ENCODE data around the gene USP10. TPM values are rescaled to one million over a fixed set of nuclear protein-coding genes. Genes with fewer than 3 reads are reported as not detected.
"Not testable (repeated sequence)": the region's sequence is repeated elsewhere in the genome, so short reads cannot be mapped to it uniquely, and the experiment has no call there.

Gene USP10
- total and polyA plus RNA-seq, 2 donors (not counting 1 experiment from before 2014, with no cell fraction given): 48.6 to 59.1 TPM

DNA sequence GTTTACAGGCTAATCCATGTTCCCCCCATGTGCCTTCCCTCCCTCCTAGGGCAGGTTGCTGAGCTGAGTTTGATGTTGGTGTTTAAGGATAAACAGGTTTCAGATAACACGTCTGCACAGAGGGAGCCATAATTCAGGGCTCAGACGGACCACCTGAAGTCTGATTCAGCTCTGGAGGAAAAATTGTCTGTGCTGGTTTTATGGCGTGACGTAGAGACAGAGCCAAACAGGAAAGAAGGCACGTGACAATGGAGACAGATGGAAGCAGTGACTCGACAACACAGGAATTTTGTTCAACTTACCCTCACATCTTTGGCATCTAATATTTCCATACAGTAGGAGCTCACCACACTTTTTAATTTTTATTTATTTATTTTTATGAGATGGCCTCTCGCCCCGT is 10.7 kb upstream of the USP10 start:
- Histone ChIP-seq H3K27me3 (ENCODE audit: control insufficient read depth, insufficient read depth, low read length) (no peaks in the 10 kb centered on the region), H3K9me3 (ENCODE audit: control insufficient read depth, insufficient read depth, low read depth, low read length) (no peaks in the 10 kb centered on the region), H3K4me2 (ENCODE audit: extremely low read depth, insufficient read depth, low read length) (no peak overlapping the region), H3K4me3 (replicated peaks in 1 of 4; ENCODE audit: control extremely low read depth in 1 of 4, insufficient read depth in 1 of 4, low read depth in 3 of 4, low read length in 4 of 4) (no peak overlapping the region), H3K9ac (ENCODE audit: insufficient read depth, low read length) (no peak overlapping the region), H4K20me1 (ENCODE audit: control insufficient read depth, extremely low read depth, insufficient read depth, low read length) (no peaks in the 10 kb centered on the region), H3K79me2 (ENCODE audit: control insufficient read depth, insufficient read depth, low read length) (no peaks in the 10 kb centered on the region), H3K4me1 (ENCODE audit: control insufficient read depth, extremely low read depth, insufficient read depth, low read length) (peaks cover 8% of the 10 kb centered on the region), H3K27ac (ENCODE audit: insufficient read depth, low read length) (peak overlapping the region; percentile 65), H3K36me3 (ENCODE audit: control insufficient read depth, insufficient read depth, low read length) (no peaks in the 10 kb centered on the region), H2AFZ (ENCODE audit: low read length) (no peak overlapping the region)
- TF ChIP-seq EZH2 (IDR thresholded peaks at IDR 0.05; ENCODE audit: low read length, missing control alignments): no peak
- TF ChIP-seq, protein P1, sequence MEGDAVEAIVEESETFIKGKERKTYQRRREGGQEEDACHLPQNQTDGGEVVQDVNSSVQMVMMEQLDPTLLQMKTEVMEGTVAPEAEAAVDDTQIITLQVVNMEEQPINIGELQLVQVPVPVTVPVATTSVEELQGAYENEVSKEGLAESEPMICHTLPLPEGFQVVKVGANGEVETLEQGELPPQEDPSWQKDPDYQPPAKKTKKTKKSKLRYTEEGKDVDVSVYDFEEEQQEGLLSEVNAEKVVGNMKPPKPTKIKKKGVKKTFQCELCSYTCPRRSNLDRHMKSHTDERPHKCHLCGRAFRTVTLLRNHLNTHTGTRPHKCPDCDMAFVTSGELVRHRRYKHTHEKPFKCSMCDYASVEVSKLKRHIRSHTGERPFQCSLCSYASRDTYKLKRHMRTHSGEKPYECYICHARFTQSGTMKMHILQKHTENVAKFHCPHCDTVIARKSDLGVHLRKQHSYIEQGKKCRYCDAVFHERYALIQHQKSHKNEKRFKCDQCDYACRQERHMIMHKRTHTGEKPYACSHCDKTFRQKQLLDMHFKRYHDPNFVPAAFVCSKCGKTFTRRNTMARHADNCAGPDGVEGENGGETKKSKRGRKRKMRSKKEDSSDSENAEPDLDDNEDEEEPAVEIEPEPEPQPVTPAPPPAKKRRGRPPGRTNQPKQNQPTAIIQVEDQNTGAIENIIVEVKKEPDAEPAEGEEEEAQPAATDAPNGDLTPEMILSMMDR (conservative IDR thresholded peaks at IDR 0.05 in 1 of 2, IDR thresholded peaks at IDR 0.05 in 1 of 2; ENCODE audit: low read depth in 1 of 2, low read length in 2 of 2): no peak
- peak; percentile 76 to 95 for DNase-seq (ENCODE audit: low read depth in 2 of 2)

DNA sequence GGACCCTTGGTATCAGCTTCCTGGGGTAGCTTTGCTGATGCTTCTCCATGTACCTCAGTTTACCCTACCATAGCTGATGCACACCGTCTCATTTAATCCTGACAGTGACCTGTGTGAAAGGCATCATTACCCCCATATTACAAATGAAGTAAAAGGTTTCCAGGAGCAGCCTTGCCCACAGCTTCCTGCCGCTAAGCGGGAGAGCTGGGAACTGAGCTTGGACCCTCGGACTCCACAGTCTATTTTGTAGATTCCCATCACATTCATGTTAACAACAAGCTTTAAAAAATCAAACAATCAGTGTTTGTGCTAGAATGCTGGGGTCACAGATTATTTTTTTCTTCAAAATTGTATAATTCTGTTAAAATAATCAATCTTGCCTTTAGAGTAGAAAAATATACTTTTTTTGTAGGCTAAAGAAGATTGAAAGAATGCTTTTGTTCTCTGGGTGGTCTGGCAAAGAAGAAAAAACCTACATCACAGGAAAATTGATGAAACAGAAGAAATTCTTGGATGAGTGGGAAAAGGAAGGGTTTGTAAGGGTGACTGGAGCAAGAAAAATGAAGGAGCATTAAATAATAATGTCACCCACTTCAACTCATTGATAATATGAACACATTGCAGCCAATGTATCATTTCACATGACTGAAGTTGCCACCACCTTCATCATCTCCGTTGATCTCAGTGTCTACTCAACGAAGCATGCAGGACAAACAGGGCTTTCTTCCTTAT is 9.5 kb upstream of the USP10 start:
- Histone ChIP-seq H3K79me2 (ENCODE audit: control insufficient read depth, insufficient read depth, low read length) (no peaks in the 10 kb centered on the region), H3K4me2 (ENCODE audit: extremely low read depth, insufficient read depth, low read length) (no peak overlapping the region), H3K4me3 (replicated peaks in 1 of 4; ENCODE audit: control extremely low read depth in 1 of 4, insufficient read depth in 1 of 4, low read depth in 3 of 4, low read length in 4 of 4) (no peak overlapping the region), H3K27ac (ENCODE audit: insufficient read depth, low read length) (no peak overlapping the region), H3K9ac (ENCODE audit: insufficient read depth, low read length) (no peak overlapping the region), H2AFZ (ENCODE audit: low read length) (no peak overlapping the region), H3K27me3 (ENCODE audit: control insufficient read depth, insufficient read depth, low read length) (no peaks in the 10 kb centered on the region), H3K4me1 (ENCODE audit: control insufficient read depth, extremely low read depth, insufficient read depth, low read length) (peaks cover 8% of the 10 kb centered on the region), H3K9me3 (ENCODE audit: control insufficient read depth, insufficient read depth, low read depth, low read length) (no peaks in the 10 kb centered on the region), H3K36me3 (ENCODE audit: control insufficient read depth, insufficient read depth, low read length) (no peaks in the 10 kb centered on the region), H4K20me1 (ENCODE audit: control insufficient read depth, extremely low read depth, insufficient read depth, low read length) (no peaks in the 10 kb centered on the region)
- peak in 1 of 2 donors; percentile 51 for DNase-seq (ENCODE audit: low read depth in 2 of 2)
- no peak for TF ChIP-seq EZH2 (IDR thresholded peaks at IDR 0.05; ENCODE audit: low read length, missing control alignments)
- TF ChIP-seq, protein P1 (conservative IDR thresholded peaks at IDR 0.05 in 1 of 2, IDR thresholded peaks at IDR 0.05 in 1 of 2; ENCODE audit: low read depth in 1 of 2, low read length in 2 of 2): no peak

DNA sequence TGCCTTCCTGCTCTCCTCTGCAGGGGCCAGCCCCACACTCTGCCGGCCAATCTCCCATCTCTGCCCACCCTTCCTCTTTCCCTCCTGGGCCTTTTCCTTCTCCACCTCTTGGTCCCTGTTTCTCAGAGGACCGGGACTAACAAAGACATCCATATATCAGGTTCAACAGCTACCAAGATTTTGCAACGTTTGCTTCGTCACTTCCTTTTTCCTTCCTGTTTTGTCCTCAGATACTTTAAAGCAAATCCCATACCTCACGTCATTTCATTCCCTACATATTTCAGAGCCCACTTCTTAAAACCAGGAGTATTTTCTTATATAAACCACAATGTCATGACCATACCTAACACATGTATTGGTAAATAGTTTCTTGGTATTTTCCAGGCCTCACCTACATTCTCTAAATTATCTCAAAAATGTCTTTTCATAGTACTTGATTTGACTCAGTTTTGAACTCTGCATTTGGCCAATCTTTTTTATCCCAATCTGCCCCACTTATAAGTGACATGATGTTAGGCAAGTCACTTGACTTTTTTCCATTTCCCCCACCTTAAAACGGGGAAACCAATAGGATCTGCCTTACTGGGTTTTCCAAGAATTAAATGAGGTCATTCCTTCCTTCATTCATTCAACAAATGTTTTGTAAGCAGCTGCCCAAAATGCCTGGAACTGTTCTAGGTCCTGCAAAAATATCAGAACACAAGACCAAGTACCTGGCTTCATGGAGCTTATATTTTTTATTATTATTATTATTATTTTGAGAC is 7.2 kb upstream of the USP10 start:
- Histone ChIP-seq H3K4me1 (ENCODE audit: control insufficient read depth, extremely low read depth, insufficient read depth, low read length) (peaks cover 8% of the 10 kb centered on the region), H3K27me3 (ENCODE audit: control insufficient read depth, insufficient read depth, low read length) (no peaks in the 10 kb centered on the region), H2AFZ (ENCODE audit: low read length) (no peak overlapping the region), H3K9ac (ENCODE audit: insufficient read depth, low read length) (no peak overlapping the region), H3K36me3 (ENCODE audit: control insufficient read depth, insufficient read depth, low read length) (no peaks in the 10 kb centered on the region), H3K4me3 (replicated peaks in 1 of 4; ENCODE audit: control extremely low read depth in 1 of 4, insufficient read depth in 1 of 4, low read depth in 3 of 4, low read length in 4 of 4) (no peak overlapping the region), H4K20me1 (ENCODE audit: control insufficient read depth, extremely low read depth, insufficient read depth, low read length) (no peaks in the 10 kb centered on the region), H3K27ac (ENCODE audit: insufficient read depth, low read length) (no peak overlapping the region), H3K4me2 (ENCODE audit: extremely low read depth, insufficient read depth, low read length) (no peak overlapping the region), H3K79me2 (ENCODE audit: control insufficient read depth, insufficient read depth, low read length) (no peaks in the 10 kb centered on the region), H3K9me3 (ENCODE audit: control insufficient read depth, insufficient read depth, low read depth, low read length) (no peaks in the 10 kb centered on the region)
- DNase-seq (ENCODE audit: low read depth in 2 of 2): no peak
- TF ChIP-seq, protein P1 (conservative IDR thresholded peaks at IDR 0.05 in 1 of 2, IDR thresholded peaks at IDR 0.05 in 1 of 2; ENCODE audit: low read depth in 1 of 2, low read length in 2 of 2): no peak
- TF ChIP-seq EZH2 (IDR thresholded peaks at IDR 0.05; ENCODE audit: low read length, missing control alignments): no peak

DNA sequence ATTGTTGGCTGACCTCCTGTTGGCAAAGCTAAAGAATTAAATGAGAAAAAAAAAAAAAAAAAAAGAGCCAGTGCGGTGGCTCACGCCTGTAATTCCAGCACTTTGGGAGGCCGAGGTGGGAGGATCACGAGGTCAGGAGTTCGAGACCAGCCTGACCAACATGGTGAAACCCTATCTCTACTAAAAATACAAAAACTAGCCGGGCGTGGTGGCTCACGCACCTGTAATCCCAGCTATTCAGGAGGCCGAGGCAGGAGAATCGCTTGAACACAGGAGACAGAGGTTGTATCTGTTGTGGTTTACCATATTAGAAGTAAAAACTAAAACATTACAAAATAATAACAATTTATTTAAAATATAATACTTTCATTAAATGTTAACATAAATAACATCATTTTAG is 5.9 kb upstream of the USP10 start:
- H3K79me2 ChIP-seq (ENCODE audit: control insufficient read depth, insufficient read depth, low read length); H3K9me3 ChIP-seq (ENCODE audit: control insufficient read depth, insufficient read depth, low read depth, low read length); H3K27me3 ChIP-seq (ENCODE audit: control insufficient read depth, insufficient read depth, low read length); H3K4me1 ChIP-seq (ENCODE audit: control insufficient read depth, extremely low read depth, insufficient read depth, low read length); H3K36me3 ChIP-seq (ENCODE audit: control insufficient read depth, insufficient read depth, low read length); DNase-seq (ENCODE audit: low read depth in 2 of 2); H3K4me2 ChIP-seq (ENCODE audit: extremely low read depth, insufficient read depth, low read length); H3K27ac ChIP-seq (ENCODE audit: insufficient read depth, low read length); H3K4me3 ChIP-seq (replicated peaks in 1 of 4; ENCODE audit: control extremely low read depth in 1 of 4, insufficient read depth in 1 of 4, low read depth in 3 of 4, low read length in 4 of 4); H2AFZ ChIP-seq (ENCODE audit: low read length); H4K20me1 ChIP-seq (ENCODE audit: control insufficient read depth, extremely low read depth, insufficient read depth, low read length); H3K9ac ChIP-seq (ENCODE audit: insufficient read depth, low read length): not testable (repeated sequence)
